Natural killer cell (primary cell): ENCODE results near the gene RUNDC1. TPM values are rescaled to one million over a fixed set of nuclear protein-coding genes. Genes with fewer than 3 reads are reported as not detected.

ENCODE experiments used
- ATAC-seq, 3 donors: fragments of 150-1000 bp in 2 of 3; fragments of 200-7000 bp in 1 of 3; cut with Tn5 transposase; 1 replicate in 1 of 3; 2 replicates in 2 of 3; pipeline ENCODE4 v1.10.0; 2021; ENCODE audit warnings: mild to moderate bottlenecking in 2 of 3, moderate library complexity in 2 of 3
- DNase-seq, 2 donors: peaks; one replicate each; pipeline versions ENCODE4 v3.0.0 to v3.0.0-alpha.2; 2013 to 2021; ENCODE audit warnings: mixed read lengths in 1 of 2
- H3K27ac ChIP-seq: one replicate; pipeline ENCODE4 v1.5.1; 2013; ENCODE audit warnings: mild to moderate bottlenecking, low read length
- H3K27me3 ChIP-seq: one replicate; pipeline ENCODE4 v1.6.1; 2013; ENCODE audit warnings: low read length; ENCODE audit not compliant: control insufficient read depth, insufficient read depth
- H3K36me3 ChIP-seq: one replicate; pipeline ENCODE4 v1.6.1; 2013; ENCODE audit warnings: low read length; ENCODE audit not compliant: control insufficient read depth, insufficient read depth
- H3K4me1 ChIP-seq: one replicate; pipeline ENCODE4 v1.6.1; 2013; ENCODE audit warnings: low read length; ENCODE audit not compliant: control insufficient read depth, insufficient read depth
- H3K4me3 ChIP-seq: one replicate; pipeline ENCODE4 v1.5.1; 2013; ENCODE audit warnings: low read length
- H3K9me3 ChIP-seq: one replicate; pipeline ENCODE4 v1.6.1; 2013; ENCODE audit warnings: low read length; ENCODE audit not compliant: control insufficient read depth, insufficient read depth
- H3K27ac Mint-ChIP-seq, 2 donors: one replicate each; pipeline ENCODE4 v1.8.0; 2022; ENCODE audit warnings: mild to moderate bottlenecking in 2 of 2, mixed read lengths in 2 of 2, moderate library complexity in 1 of 2
- H3K27me3 Mint-ChIP-seq, 2 donors: one replicate each; pipeline ENCODE4 v1.8.0; 2022; ENCODE audit warnings: low read depth in 2 of 2, mixed read lengths in 2 of 2
- H3K36me3 Mint-ChIP-seq: one replicate; pipeline ENCODE4 v1.8.0; 2022; ENCODE audit warnings: mixed read lengths
- H3K4me1 Mint-ChIP-seq, 2 donors: one replicate each; pipeline ENCODE4 v1.8.0; 2022; ENCODE audit warnings: mixed read lengths in 2 of 2
- H3K4me3 Mint-ChIP-seq: one replicate; pipeline ENCODE4 v1.8.0; 2022; ENCODE audit warnings: mild to moderate bottlenecking, moderate library complexity, mixed read lengths
- H3K9me3 Mint-ChIP-seq, 2 donors: one replicate each; pipeline ENCODE4 v1.8.0; 2022; ENCODE audit warnings: mixed read lengths in 2 of 2
- CTCF ChIP-seq: fragments of 200-600 bp; IDR thresholded peaks from one replicate; pipeline ENCODE4 v1.8.0; 2022; ENCODE audit warnings: antibody characterized with exemption
- WGBS: methylation state at CpG from one replicate; pipeline ENCODE4 v1.1.7; 2013; ENCODE audit warnings: missing lambda C conversion rate; ENCODE audit not compliant: insufficient coverage; 5-methylcytosine and 5-hydroxymethylcytosine counted together
- intact Hi-C: fragments of 100-400 bp; cut with micrococcal nuclease; formaldehyde crosslinking; loops from one replicate; pipeline ENCODE4 v1.14.2; 2022
- total RNA-seq, 4 donors: library from RNA; stranded (reverse); fragments of 120-200 nt in 1 of 4; gene quantifications; one replicate each; pipeline versions ENCODE4 v1.2.3 to v1.2.4, GENCODE V29; 2013 to 2022

RUNDC1 gene
- total RNA-seq, 3 donors from 2014 or later (not counting 1 experiment from before 2014, with no cell fraction given): 11.6 to 15.8 (median 14.6) TPM

- no peaks in the 10 kb centered on the region for H3K36me3 ChIP-seq
- no peaks in the 10 kb centered on the region for H3K36me3 Mint-ChIP-seq
- H3K27me3 ChIP-seq: no peaks in the 10 kb centered on the region
- H3K27ac ChIP-seq: no peak overlapping the region
- H3K9me3 ChIP-seq: no peaks in the 10 kb centered on the region
- H3K9me3 Mint-ChIP-seq: no peaks in the 10 kb centered on the region
- H3K4me1 Mint-ChIP-seq: peaks cover 10 to 19% of the 10 kb centered on the region in 2 donors
- H3K4me3 ChIP-seq: no peak overlapping the region
- peaks cover 25% of the 10 kb centered on the region for H3K4me1 ChIP-seq
- WGBS: 61% methylated on average over 2 of the region's 5 CpGs
- no peaks in the 10 kb centered on the region for H3K27me3 Mint-ChIP-seq
- TF ChIP-seq CTCF: no peak
- intact Hi-C loops: loop anchor here (10.0 kb wide), 3 partner anchors 98 to 338 kb away; partner anchors contain the start of gene BRCA1
- peak overlapping the region in 1 of 2 donors; percentile 14 for H3K27ac Mint-ChIP-seq
- H3K4me3 Mint-ChIP-seq: peak overlapping the region; percentile 35
- peak in 1 of 2 donors; percentile 39 for DNase-seq
- no peak for ATAC-seq
These were observed 46.2 kb downstream of the RUNDC1 start for GRCh38 chr17:43026595-43026994.

GRCh38 chr17:43027091-43028032, 47.0 kb downstream of the RUNDC1 start:
- Histone ChIP-seq H3K9me3 (no peaks in the 10 kb centered on the region), H3K27me3 (no peaks in the 10 kb centered on the region), H3K4me1 (peaks cover 23% of the 10 kb centered on the region), H3K36me3 (no peaks in the 10 kb centered on the region), H3K27ac (no peak overlapping the region), H3K4me3 (no peak overlapping the region)
- Mint-ChIP-seq H3K27me3 (no peaks in the 10 kb centered on the region), H3K9me3 (no peaks in the 10 kb centered on the region), H3K27ac (peak overlapping the region in 1 of 2 donors; percentile 54), H3K36me3 (no peaks in the 10 kb centered on the region), H3K4me1 (peaks cover 10 to 14% of the 10 kb centered on the region in 2 donors), H3K4me3 (peak overlapping the region; percentile 54)
- intact Hi-C loops: loop anchor here (10.0 kb wide), 3 partner anchors 97 to 337 kb away; partner anchors contain the start of gene BRCA1
- ATAC-seq (no peak), DNase-seq (no peak)
- WGBS: 92% methylated on average over 7 of the region's 9 CpGs
- no peak for TF ChIP-seq CTCF

- intact Hi-C loops: loop anchor here (10.0 kb wide), 3 partner anchors 96 to 336 kb away; partner anchors contain the start of gene BRCA1
These were observed 48.0 kb downstream of the RUNDC1 start for GRCh38 chr17:43028221-43028861.

More at GRCh38 chr17:43028221-43028861, 48.0 kb downstream of the RUNDC1 start:
- ATAC-seq: no peak
- Mint-ChIP-seq H3K4me1 (peaks cover 10 to 14% of the 10 kb centered on the region in 2 donors), H3K27ac (peak overlapping the region in 1 of 2 donors; percentile 54), H3K27me3 (no peaks in the 10 kb centered on the region), H3K4me3 (no peak overlapping the region), H3K36me3 (no peaks in the 10 kb centered on the region), H3K9me3 (no peaks in the 10 kb centered on the region)
- TF ChIP-seq CTCF: no peak
- DNase-seq: no peak
- Histone ChIP-seq H3K27ac (no peak overlapping the region), H3K4me3 (no peak overlapping the region), H3K36me3 (no peaks in the 10 kb centered on the region), H3K4me1 (peaks cover 16% of the 10 kb centered on the region), H3K9me3 (no peaks in the 10 kb centered on the region), H3K27me3 (no peaks in the 10 kb centered on the region)
- WGBS: 94% methylated on average over 15 of the region's 17 CpGs
